Stimulated activated CD4-positive, alpha-beta T cell treated with anti-CD3 and anti-CD28 coated beads, Interleukin-12 subunit alpha, Interleukin-12 subunit beta, amount 100 ng/mL, for 24 hours (primary cell): Measurements from ENCODE around the gene SFMBT1.

ENCODE experiments used
- DNase-seq, 2 experiments: peaks; one replicate each; pipeline ENCODE4 v3.0.0-alpha.2; 2020; ENCODE audit warnings: low read depth in 2 of 2

SFMBT1 gene

GRCh38 chr3:53045518-53046170, at the start of gene SFMBT1:
TSS of gene SFMBT1 (minus strand) at chr3:53046073. CDS start at chr3:52969128, 76,945 bp downstream.
- DNase-seq, result peak; percentile 49 to 56

- no peak for DNase-seq
These were observed 47.1 kb upstream of the SFMBT1 start for GRCh38 chr3:53092942-53093341.

GRCh38 chr3:53092216-53092615, 46.3 kb upstream of the SFMBT1 start:
- no peak for DNase-seq

GRCh38 chr3:53091011-53091410, 45.1 kb upstream of the SFMBT1 start:
- no peak for DNase-seq

GRCh38 chr3:53089511-53089910, 43.6 kb upstream of the SFMBT1 start:
- DNase-seq, result no peak

GRCh38 chr3:53085476-53085875, 39.6 kb upstream of the SFMBT1 start:
- no peak for DNase-seq

GRCh38 chr3:53084310-53085001, 38.6 kb upstream of the SFMBT1 start:
- no peak for DNase-seq

GRCh38 chr3:53083949-53084309, 38.1 kb upstream of the SFMBT1 start:
- no peak for DNase-seq

- no peak for DNase-seq
These were observed 37.6 kb upstream of the SFMBT1 start for GRCh38 chr3:53083521-53083920.

GRCh38 chr3:53082736-53083135, 36.9 kb upstream of the SFMBT1 start:
- DNase-seq, result no peak

- DNase-seq, result no peak
These were observed 35.4 kb upstream of the SFMBT1 start for GRCh38 chr3:53081318-53081717.

- DNase-seq, result no peak
These were observed 34.8 kb upstream of the SFMBT1 start for GRCh38 chr3:53080612-53081205.

GRCh38 chr3:53079791-53080555, 34.1 kb upstream of the SFMBT1 start:
- no peak for DNase-seq

GRCh38 chr3:53079147-53079546, 33.3 kb upstream of the SFMBT1 start:
- no peak for DNase-seq

GRCh38 chr3:53078656-53079055, 32.8 kb upstream of the SFMBT1 start:
- DNase-seq, result no peak

GRCh38 chr3:53077476-53078220, 31.8 kb upstream of the SFMBT1 start:
- DNase-seq, result no peak

GRCh38 chr3:53075743-53076140, 29.9 kb upstream of the SFMBT1 start:
- DNase-seq, result no peak

- DNase-seq, result no peak
These were observed 29.2 kb upstream of the SFMBT1 start for GRCh38 chr3:53074761-53075742.

- DNase-seq, result no peak
These were observed 28.5 kb upstream of the SFMBT1 start for GRCh38 chr3:53074366-53074696.

- DNase-seq, result no peak
These were observed 27.9 kb upstream of the SFMBT1 start for GRCh38 chr3:53073553-53074365.
